LNCaP clone FGC (cell line): Measurements from ENCODE around the gene BBS4.
A peak's percentile ranks its signal among the peaks of the same experiment; 100 is the strongest.

Source experiments
- DNase-seq: peaks from one replicate; pipeline ENCODE4 v3.0.0-alpha.2; 2011; ENCODE audit warnings: low read depth
- H3K4me3 ChIP-seq: 2 replicates; pipeline ENCODE4 v1.5.1; 2011; ENCODE audit warnings: mild to moderate bottlenecking, low read depth, low read length, control low read depth
- TF ChIP-seq, protein P1 (sequence below): IDR thresholded peaks from 2 replicates; pipeline ENCODE4 v1.5.1; 2012; ENCODE audit warnings: mild to moderate bottlenecking; ENCODE audit not compliant: control insufficient read depth, insufficient read depth; ENCODE audit errors: extremely low read depth

Gene BBS4

GRCh38 chr15:72783004-72783639 lies 97.1 kb downstream of the BBS4 start:
- TF ChIP-seq, protein P1, sequence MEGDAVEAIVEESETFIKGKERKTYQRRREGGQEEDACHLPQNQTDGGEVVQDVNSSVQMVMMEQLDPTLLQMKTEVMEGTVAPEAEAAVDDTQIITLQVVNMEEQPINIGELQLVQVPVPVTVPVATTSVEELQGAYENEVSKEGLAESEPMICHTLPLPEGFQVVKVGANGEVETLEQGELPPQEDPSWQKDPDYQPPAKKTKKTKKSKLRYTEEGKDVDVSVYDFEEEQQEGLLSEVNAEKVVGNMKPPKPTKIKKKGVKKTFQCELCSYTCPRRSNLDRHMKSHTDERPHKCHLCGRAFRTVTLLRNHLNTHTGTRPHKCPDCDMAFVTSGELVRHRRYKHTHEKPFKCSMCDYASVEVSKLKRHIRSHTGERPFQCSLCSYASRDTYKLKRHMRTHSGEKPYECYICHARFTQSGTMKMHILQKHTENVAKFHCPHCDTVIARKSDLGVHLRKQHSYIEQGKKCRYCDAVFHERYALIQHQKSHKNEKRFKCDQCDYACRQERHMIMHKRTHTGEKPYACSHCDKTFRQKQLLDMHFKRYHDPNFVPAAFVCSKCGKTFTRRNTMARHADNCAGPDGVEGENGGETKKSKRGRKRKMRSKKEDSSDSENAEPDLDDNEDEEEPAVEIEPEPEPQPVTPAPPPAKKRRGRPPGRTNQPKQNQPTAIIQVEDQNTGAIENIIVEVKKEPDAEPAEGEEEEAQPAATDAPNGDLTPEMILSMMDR: no peak; the same call in 1 of the 2 replicates
- no peak for DNase-seq
- peak overlapping the region; percentile 66 for H3K4me3 ChIP-seq

DNA sequence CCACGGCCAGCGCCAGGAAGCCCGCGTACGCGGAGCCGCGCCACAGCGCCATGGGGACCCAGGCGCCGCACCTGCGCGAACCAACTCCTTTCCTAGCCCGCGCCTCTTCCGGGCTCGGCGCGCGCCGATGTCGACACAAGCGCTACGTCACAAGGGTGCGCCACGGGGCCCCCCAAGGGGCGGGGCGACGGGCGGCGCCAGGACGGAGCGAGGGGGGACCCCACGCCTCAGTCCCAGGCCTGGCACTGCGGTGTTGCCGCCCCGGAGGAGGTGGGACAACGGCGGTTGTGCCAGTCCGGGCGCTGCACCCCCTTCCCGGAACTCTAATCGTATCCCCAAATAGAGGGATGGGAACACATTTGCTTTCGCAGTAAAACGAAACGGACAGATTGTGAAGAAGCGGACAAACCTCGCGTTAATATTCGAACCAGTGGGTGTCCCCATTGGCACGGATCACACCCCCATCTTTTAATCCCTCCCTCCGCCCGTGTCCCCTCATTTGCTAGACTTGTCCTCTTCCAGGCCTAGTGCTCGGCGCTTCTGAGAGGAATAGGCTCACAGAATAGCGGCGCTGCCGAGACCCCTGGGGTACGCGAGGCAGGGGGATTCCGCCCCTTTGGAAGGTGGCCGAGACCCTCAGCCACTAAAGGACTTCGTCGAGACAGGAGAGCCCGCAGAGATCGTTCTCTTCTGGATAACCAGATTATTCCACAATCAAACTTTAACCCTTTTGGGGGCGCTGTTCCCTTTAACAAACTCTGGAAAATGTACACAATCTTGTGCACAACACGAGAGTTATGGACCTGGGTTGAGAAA lies 97.8 kb downstream of the BBS4 start, which contains the start of gene ADPGK:
Gene ADPGK, minus strand, starts transcription at position 119 of the 816 bp plus-strand sequence. Its CDS starts 67 bp downstream, at position 52.
- peak; percentile 61 for DNase-seq
- TF ChIP-seq, protein P1: peak; percentile 50

DNA sequence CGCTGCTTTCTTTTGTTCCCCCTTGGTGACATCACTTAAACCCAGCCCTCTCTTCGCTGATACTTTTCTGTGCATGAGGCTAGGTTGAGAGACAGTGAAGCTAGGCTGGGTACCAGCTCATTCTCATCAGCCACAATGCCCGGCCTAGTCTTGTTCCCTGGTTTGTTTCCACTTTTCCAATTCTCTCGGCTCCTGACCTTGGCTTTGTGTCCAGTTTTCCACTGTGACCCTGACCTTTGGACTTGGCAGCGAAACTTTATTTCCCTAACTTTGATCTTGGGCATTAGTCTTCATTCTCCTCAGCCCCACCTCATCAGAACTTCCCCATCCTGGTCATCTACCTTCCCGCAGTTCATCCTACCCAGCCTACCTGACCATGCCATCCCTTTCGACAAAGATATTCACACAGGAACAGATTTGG lies 98.5 kb downstream of the BBS4 start:
- TF ChIP-seq, protein P1: no peak
- no peak for DNase-seq
- peak overlapping the region; percentile 66 for H3K4me3 ChIP-seq

More for the DNA sequence above, 97.8 kb downstream of the BBS4 start, which contains the start of gene ADPGK:
- H3K4me3 ChIP-seq: peak within 1 kb of the TSS; percentile 66

DNA sequence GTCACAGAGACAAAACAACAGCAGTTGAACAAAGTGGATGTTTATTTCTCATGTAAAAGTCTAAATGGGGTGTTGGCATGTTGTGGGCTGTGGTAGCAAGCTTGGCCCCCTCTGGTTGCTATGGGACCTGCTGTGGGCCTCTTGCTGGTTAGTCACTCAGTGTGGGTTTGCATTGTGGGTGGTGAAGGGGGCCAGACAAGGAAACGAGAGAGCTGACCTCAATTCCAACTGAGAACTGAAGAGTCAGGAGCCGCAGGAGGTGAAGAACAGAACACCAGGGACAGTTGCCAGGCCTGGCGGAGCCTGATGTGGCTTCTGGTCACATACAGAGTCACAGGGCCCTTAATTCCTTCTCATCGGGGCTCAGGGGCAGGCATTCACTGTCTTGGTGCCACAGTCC lies 99.4 kb downstream of the BBS4 start:
- no peak overlapping the region for H3K4me3 ChIP-seq
- TF ChIP-seq, protein P1: no peak
- DNase-seq: no peak

GRCh38 chr15:72785841-72786240 lies 99.8 kb downstream of the BBS4 start:
- DNase-seq: no peak
- H3K4me3 ChIP-seq: no peak overlapping the region
- TF ChIP-seq, protein P1: no peak

GRCh38 chr15:72786242-72786641 lies 100.2 kb downstream of the BBS4 start:
- DNase-seq: no peak
- TF ChIP-seq, protein P1: no peak
- no peak overlapping the region for H3K4me3 ChIP-seq
